Right lobe of liver (tissue), 6 donors: ENCODE measurements around the gene LOC101059915.
"Not testable (repeated sequence)": the region's sequence is repeated elsewhere in the genome, so short reads cannot be mapped to it uniquely, and the experiment has no call there.

Experiments used
- ATAC-seq, 4 donors: fragments of 200-7000 bp; cut with Tn5 transposase; one replicate each; pipeline ENCODE4 v1.9.1; 2020; ENCODE audit warnings: mild to moderate bottlenecking in 4 of 4, moderate library complexity in 4 of 4
- DNase-seq, 3 donors: peaks; one replicate each; pipeline ENCODE4 v3.0.0-alpha.2; 2020
- H3K27ac ChIP-seq, 3 donors: fragments of 200-600 bp; one replicate each; pipeline ENCODE4 v1.8.0; 2022
- H3K27me3 ChIP-seq, 2 donors: fragments of 200-600 bp; one replicate each; pipeline ENCODE4 v1.8.0; 2022
- H3K36me3 ChIP-seq, 4 donors: fragments of 200-600 bp; sonication (generic) in 1 of 4; one replicate each; pipeline versions ENCODE4 v1.5.1 to v1.8.0; 2017 to 2022; ENCODE audit warnings: control low read depth in 1 of 4
- H3K4me1 ChIP-seq, 4 donors: fragments of 200-600 bp; sonication (generic) in 1 of 4; one replicate each; pipeline versions ENCODE4 v1.5.1 to v1.8.0; 2017 to 2022; ENCODE audit warnings: control low read depth in 1 of 4
- H3K4me3 ChIP-seq, 3 donors: fragments of 200-600 bp; one replicate each; pipeline ENCODE4 v1.8.0; 2022
- H3K9me3 ChIP-seq, 4 donors: fragments of 200-600 bp; sonication (generic) in 1 of 4; one replicate each; pipeline versions ENCODE4 v1.5.1 to v1.8.0; 2017 to 2022; ENCODE audit warnings: control low read depth in 1 of 4
- CTCF ChIP-seq, 4 donors: fragments of 200-600 bp in 3 of 4; fragments of 450-650 bp in 1 of 4; IDR thresholded peaks; one replicate each; pipeline versions ENCODE4 v1.5.1 to v1.8.0; 2016 to 2022; ENCODE audit warnings: antibody characterized with exemption in 4 of 4, mild to moderate bottlenecking in 2 of 4
- POLR2A ChIP-seq: fragments of 450-650 bp; IDR thresholded peaks from one replicate; pipeline ENCODE4 v1.6.1; 2017; ENCODE audit warnings: antibody characterized with exemption, mild to moderate bottlenecking
- WGBS: methylation state at CpG from one replicate; pipeline ENCODE4 v1.1.6; 2018; ENCODE audit warnings: low coverage, low lambda C conversion rate; ENCODE audit not compliant: insufficient coverage; ENCODE audit errors: missing lambda C conversion rate; 5-methylcytosine and 5-hydroxymethylcytosine counted together
- intact Hi-C, 2 donors: fragments of 100-400 bp; cut with DNase I; formaldehyde crosslinking; loops; one replicate each; pipeline versions ENCODE4 v1.11.2 to v1.14.1; 2022
- donor health status: DM: no; HTN: yes; CAD: no.
- donor health status: DM: no; HTN: no; CAD: no.
- donor health status: DM: no; HTN: no; CAD: no.
- donor health status: DM: no; HTN: yes; CAD: no.
- donor health status: DM: no; HTN: yes; CAD: no.

LOC101059915 gene

GRCh38 chrX:71661919-71662318, 5.4 kb upstream of the LOC101059915 start:
- WGBS, result 51% methylated on average over 5 of the region's 12 CpGs
- ATAC-seq, result no peak
- TF ChIP-seq CTCF (IDR thresholded peaks at IDR 0.05) (no peak), POLR2A (no peak)
- Histone ChIP-seq H3K36me3 (no peaks in the 10 kb centered on the region), H3K27me3 (no peaks in the 10 kb centered on the region), H3K27ac (no peak overlapping the region), H3K4me3 (no peak overlapping the region), H3K9me3 (no peaks in the 10 kb centered on the region), H3K4me1 (no peaks in the 10 kb centered on the region)
- DNase-seq, result no peak
- intact Hi-C loops, result no loop called here

- intact Hi-C loops, H3K4me3 ChIP-seq, H3K36me3 ChIP-seq, H3K9me3 ChIP-seq, H3K27me3 ChIP-seq, ATAC-seq, H3K27ac ChIP-seq, DNase-seq, H3K4me1 ChIP-seq: not testable (repeated sequence)
- 45% methylated on average over 2 of the region's 11 CpGs for WGBS
Observed at GRCh38 chrX:71662654-71663053, 4.7 kb upstream of the LOC101059915 start.

- H3K9me3 ChIP-seq, intact Hi-C loops, H3K27ac ChIP-seq, H3K4me1 ChIP-seq, H3K4me3 ChIP-seq, H3K36me3 ChIP-seq, H3K27me3 ChIP-seq, ATAC-seq, DNase-seq: not testable (repeated sequence)
- WGBS, result 41% methylated on average over 3 of the region's 8 CpGs
Observed at GRCh38 chrX:71663238-71663637, 4.1 kb upstream of the LOC101059915 start.

GRCh38 chrX:71664202-71664601, 3.1 kb upstream of the LOC101059915 start:
- H3K36me3 ChIP-seq, H3K4me3 ChIP-seq, H3K4me1 ChIP-seq, H3K27me3 ChIP-seq, intact Hi-C loops, DNase-seq, H3K27ac ChIP-seq, H3K9me3 ChIP-seq: not testable (repeated sequence)
- TF ChIP-seq CTCF (IDR thresholded peaks at IDR 0.05), result peak; percentile 14 to 31 (median 17)
- WGBS, result 45% methylated on average over 4 of the region's 8 CpGs
- ATAC-seq, result peak in 3 of 4 donors; percentile 34 to 63 (median 44)

GRCh38 chrX:71664889-71665491, 2.4 kb upstream of the LOC101059915 start:
- ATAC-seq (no peak), DNase-seq (no peak)
- Histone ChIP-seq H3K9me3 (no peaks in the 10 kb centered on the region), H3K27ac (no peak overlapping the region), H3K4me3 (no peak overlapping the region), H3K27me3 (no peaks in the 10 kb centered on the region), H3K4me1 (no peaks in the 10 kb centered on the region), H3K36me3 (no peaks in the 10 kb centered on the region)
- WGBS, result 86% methylated on average over 8 of the region's 16 CpGs
- no peak for TF ChIP-seq CTCF (IDR thresholded peaks at IDR 0.05)
- TF ChIP-seq POLR2A, result no peak
- intact Hi-C loops, result no loop called here

- Histone ChIP-seq H3K4me3 (no peak overlapping the region), H3K27ac (no peak overlapping the region), H3K27me3 (no peaks in the 10 kb centered on the region), H3K36me3 (no peaks in the 10 kb centered on the region), H3K4me1 (no peaks in the 10 kb centered on the region), H3K9me3 (no peaks in the 10 kb centered on the region)
- no peak for TF ChIP-seq CTCF (IDR thresholded peaks at IDR 0.05)
- no peak for TF ChIP-seq POLR2A
- WGBS, result no CpG with 5 or more reads among the region's 10 CpGs
- DNase-seq, result no peak
- intact Hi-C loops, result no loop called here
- ATAC-seq, result no peak
Observed at GRCh38 chrX:71665747-71666146, 1.6 kb upstream of the LOC101059915 start.
